Neural crest cell (in vitro differentiated cells): ENCODE results near the gene CHRM2. TPM values are rescaled to one million over a fixed set of nuclear protein-coding genes. Genes with fewer than 3 reads are reported as not detected.

Experiments
- DNase-seq: peaks from one replicate; pipeline ENCODE4 v3.0.0; 2021; ENCODE audit warnings: low read depth, mixed read lengths, low spot score
- H3K27ac Mint-ChIP-seq: one replicate; pipeline ENCODE4 v1.8.0; 2021; ENCODE audit warnings: mild to moderate bottlenecking, mixed read lengths; ENCODE audit not compliant: unreplicated experiment
- H3K27me3 Mint-ChIP-seq: 2 replicates; pipeline ENCODE4 v1.8.0; 2021; ENCODE audit warnings: low read depth, mild to moderate bottlenecking, mixed read lengths
- H3K36me3 Mint-ChIP-seq: 2 replicates; pipeline ENCODE4 v1.8.0; 2021; ENCODE audit warnings: low read depth, mild to moderate bottlenecking, mixed read lengths
- H3K4me1 Mint-ChIP-seq: 2 replicates; pipeline ENCODE4 v1.8.0; 2021; ENCODE audit warnings: mixed read lengths
- H3K4me3 Mint-ChIP-seq: one replicate; pipeline ENCODE4 v1.8.0; 2021; ENCODE audit warnings: mild to moderate bottlenecking, mixed read lengths
- H3K9me3 Mint-ChIP-seq: 2 replicates; pipeline ENCODE4 v1.8.0; 2021; ENCODE audit warnings: mixed read lengths
- CTCF ChIP-seq: fragments of 200-600 bp; sonication (generic); conservative IDR thresholded peaks from 2 replicates; pipeline ENCODE4 v1.5.0; 2021; ENCODE audit warnings: antibody characterized with exemption, mild to moderate bottlenecking
- total RNA-seq: library from RNA; stranded (reverse); gene quantifications from 2 replicates; pipeline ENCODE4 v1.2.1, GENCODE V29; 2021

CHRM2 gene
- total RNA-seq, 1 donor from 2014 or later = 0.14 TPM

- Mint-ChIP-seq H3K9me3 (peaks cover 2% of the 10 kb centered on the region), H3K27me3 (no peaks in the 10 kb centered on the region), H3K4me3 (no peak overlapping the region), H3K36me3 (peaks cover 2% of the 10 kb centered on the region), H3K27ac (no peak overlapping the region), H3K4me1 (no peaks in the 10 kb centered on the region)
- TF ChIP-seq CTCF = no peak
- DNase-seq = no peak
Measured at GRCh38 chr7:136969761-136970160, 101.3 kb downstream of the CHRM2 start.

GRCh38 chr7:136971776-136972175 is 103.3 kb downstream of the CHRM2 start:
- DNase-seq = no peak
- TF ChIP-seq CTCF = no peak
- peaks cover 2% of the 10 kb centered on the region for H3K9me3 Mint-ChIP-seq

GRCh38 chr7:136976504-136977251 is 108.2 kb downstream of the CHRM2 start:
- Mint-ChIP-seq H3K27ac (no peak overlapping the region), H3K4me3 (no peak overlapping the region), H3K4me1 (no peaks in the 10 kb centered on the region), H3K9me3 (peaks cover 2% of the 10 kb centered on the region), H3K27me3 (no peaks in the 10 kb centered on the region), H3K36me3 (peaks cover 2% of the 10 kb centered on the region)
- no peak for DNase-seq
- no peak for TF ChIP-seq CTCF

More at GRCh38 chr7:136971776-136972175, 103.3 kb downstream of the CHRM2 start:
- peaks cover 2% of the 10 kb centered on the region for H3K36me3 Mint-ChIP-seq
- H3K4me3 Mint-ChIP-seq = no peak overlapping the region
- H3K27me3 Mint-ChIP-seq = no peaks in the 10 kb centered on the region
- no peaks in the 10 kb centered on the region for H3K4me1 Mint-ChIP-seq
- H3K27ac Mint-ChIP-seq = no peak overlapping the region

GRCh38 chr7:136993377-136993776 is 124.9 kb downstream of the CHRM2 start:
- no peaks in the 10 kb centered on the region for H3K36me3 Mint-ChIP-seq
- TF ChIP-seq CTCF = no peak
- H3K9me3 Mint-ChIP-seq = peaks cover 9% of the 10 kb centered on the region
- no peaks in the 10 kb centered on the region for H3K27me3 Mint-ChIP-seq
- no peak overlapping the region for H3K4me3 Mint-ChIP-seq
- no peak for DNase-seq
- H3K4me1 Mint-ChIP-seq = no peaks in the 10 kb centered on the region
- no peak overlapping the region for H3K27ac Mint-ChIP-seq

GRCh38 chr7:136997735-136998134 is 129.3 kb downstream of the CHRM2 start:
- no peak for DNase-seq
- no peaks in the 10 kb centered on the region for H3K9me3 Mint-ChIP-seq
- H3K36me3 Mint-ChIP-seq = no peaks in the 10 kb centered on the region
- no peaks in the 10 kb centered on the region for H3K27me3 Mint-ChIP-seq
- no peak overlapping the region for H3K27ac Mint-ChIP-seq
- no peak for TF ChIP-seq CTCF
- peaks cover 13% of the 10 kb centered on the region for H3K4me1 Mint-ChIP-seq
- H3K4me3 Mint-ChIP-seq = no peak overlapping the region
